OCI-LY1 (cell line): ENCODE data around the gene IFTAP.
"Not testable (repeated sequence)": the region's sequence is repeated elsewhere in the genome, so short reads cannot be mapped to it uniquely, and the experiment has no call there.

Experiments used
- H2AFZ ChIP-seq: fragments of 200-600 bp; sonication (generic), shearing (Covaris generic); 2 replicates; pipeline ENCODE4 v1.6.0; 2014; ENCODE audit warnings: antibody characterized with exemption, mild to moderate bottlenecking, low read length
- H3F3A ChIP-seq: fragments of 200-600 bp; sonication (generic), shearing (Covaris generic); 2 replicates; pipeline ENCODE4 v1.6.0; 2014; ENCODE audit warnings: mild to moderate bottlenecking, antibody characterized with exemption, low read length, moderate library complexity; ENCODE audit not compliant: insufficient read depth
- H3K27ac ChIP-seq: fragments of 200-600 bp; sonication (generic); 2 replicates; pipeline ENCODE4 v1.5.1; 2014; ENCODE audit warnings: low read length, mixed run types, mild to moderate bottlenecking, low read depth; ENCODE audit not compliant: poor library complexity, severe bottlenecking
- H3K27me3 ChIP-seq: fragments of 200-600 bp; sonication (generic); 2 replicates; pipeline ENCODE4 v1.6.0; 2014; ENCODE audit warnings: antibody characterized with exemption, mild to moderate bottlenecking, low read length, moderate library complexity; ENCODE audit not compliant: insufficient read depth
- H3K36me3 ChIP-seq: fragments of 200-600 bp; sonication (generic); 2 replicates; pipeline ENCODE4 v1.6.1; 2014; ENCODE audit warnings: mild to moderate bottlenecking, antibody characterized with exemption, low read length, moderate library complexity, mixed read lengths; ENCODE audit not compliant: insufficient read depth
- H3K4me1 ChIP-seq: fragments of 200-600 bp; sonication (generic); 2 replicates; pipeline ENCODE4 v1.5.1; 2014; ENCODE audit warnings: mild to moderate bottlenecking, low read length, moderate library complexity; ENCODE audit not compliant: insufficient read depth, severe bottlenecking
- H3K4me2 ChIP-seq: fragments of 200-600 bp; sonication (generic), shearing (Covaris generic); 2 replicates; pipeline ENCODE4 v1.6.1; 2014; ENCODE audit warnings: low read length
- H3K4me3 ChIP-seq: fragments of 200-600 bp; sonication (generic); 2 replicates; pipeline ENCODE4 v1.5.1; 2014; ENCODE audit warnings: low read length, low read depth, mild to moderate bottlenecking, mixed read lengths; ENCODE audit not compliant: poor library complexity, severe bottlenecking
- H3K79me2 ChIP-seq: fragments of 200-600 bp; shearing (Covaris generic); 2 replicates; pipeline ENCODE4 v1.6.1; 2016; ENCODE audit warnings: mixed run types, low read length, mixed read lengths; ENCODE audit not compliant: insufficient read depth
- H3K9ac ChIP-seq: fragments of 200-600 bp; sonication (generic), shearing (Covaris generic); 2 replicates; pipeline ENCODE4 v1.6.1; 2014; ENCODE audit warnings: mild to moderate bottlenecking, low read length, mixed read lengths
- H3K9me2 ChIP-seq: fragments of 200-600 bp; sonication (generic), shearing (Covaris generic); 2 replicates; pipeline ENCODE4 v1.6.1; 2014; ENCODE audit warnings: low read depth, mild to moderate bottlenecking, low read length, mixed read lengths
- H3K9me3 ChIP-seq: fragments of 200-600 bp; shearing (Covaris generic); 2 replicates; pipeline ENCODE4 v1.6.1; 2014; ENCODE audit warnings: low read length, mixed read lengths
- H4K20me1 ChIP-seq: fragments of 200-600 bp; sonication (generic), shearing (Covaris generic); 2 replicates; pipeline ENCODE4 v1.6.0; 2016; ENCODE audit warnings: mild to moderate bottlenecking, low read length; ENCODE audit not compliant: insufficient read depth
- CTCF ChIP-seq: fragments of 200-600 bp; sonication (generic), shearing (Covaris generic); IDR thresholded peaks from 2 replicates; pipeline ENCODE4 v1.5.1; 2017; ENCODE audit warnings: mild to moderate bottlenecking, antibody characterized with exemption, low read length, moderate library complexity, mixed read lengths
- EZH2 ChIP-seq: fragments of 200-600 bp; sonication (generic), shearing (Covaris generic); IDR thresholded peaks from 2 replicates; pipeline ENCODE4 v1.8.0; 2017; ENCODE audit warnings: borderline replicate concordance, mixed run types, mild to moderate bottlenecking, antibody characterized with exemption, low read length, moderate library complexity, mixed read lengths

The IFTAP gene

GRCh38 chr11:36594316-36594989, at the start of gene IFTAP:
IFTAP (plus strand) TSS chr11:36594502; CDS start chr11:36610104, 15,602 bp downstream.
- no peak within 1 kb of the TSS for H3K4me2 ChIP-seq
- no peak within 1 kb of the TSS for H3K27ac ChIP-seq
- H4K20me1 ChIP-seq, result no peaks in the 10 kb centered on the region
- no peaks in the 10 kb centered on the region for H3K9me2 ChIP-seq
- H3K79me2 ChIP-seq, result peaks cover 3% of the 10 kb centered on the region; the same call in 1 of the 2 replicates
- TF ChIP-seq EZH2, result no peak
- TF ChIP-seq CTCF, result no peak
- peaks cover 31% of the 10 kb centered on the region for H3K36me3 ChIP-seq
- H2AFZ ChIP-seq, result no peak within 1 kb of the TSS
- H3F3A ChIP-seq, result no peaks in the 10 kb centered on the region
- peaks cover 33% of the 10 kb centered on the region for H3K4me1 ChIP-seq
- no peaks in the 10 kb centered on the region for H3K9me3 ChIP-seq
- no peaks in the 10 kb centered on the region for H3K27me3 ChIP-seq
- H3K4me3 ChIP-seq, result no peak within 1 kb of the TSS
- no peak within 1 kb of the TSS for H3K9ac ChIP-seq

GRCh38 chr11:36550385-36551115, 43.8 kb upstream of the IFTAP start:
- no peak overlapping the region for H3K4me3 ChIP-seq
- no peak overlapping the region for H3K27ac ChIP-seq
- TF ChIP-seq CTCF, result no peak
- TF ChIP-seq EZH2, result no peak

GRCh38 chr11:36557390-36557789, 36.9 kb upstream of the IFTAP start:
- H3K4me2 ChIP-seq, H2AFZ ChIP-seq, H3K27ac ChIP-seq, H3K27me3 ChIP-seq, H4K20me1 ChIP-seq, H3K9me3 ChIP-seq, H3K4me1 ChIP-seq, H3F3A ChIP-seq, H3K9me2 ChIP-seq, H3K4me3 ChIP-seq, H3K9ac ChIP-seq, H3K79me2 ChIP-seq, H3K36me3 ChIP-seq: not testable (repeated sequence)

More at GRCh38 chr11:36550385-36551115, 43.8 kb upstream of the IFTAP start:
- Histone ChIP-seq H3K9me2 (no peaks in the 10 kb centered on the region), H3K4me2 (no peak overlapping the region), H3K9ac (no peak overlapping the region), H3K79me2 (no peaks in the 10 kb centered on the region), H3K9me3 (no peaks in the 10 kb centered on the region), H3K4me1 (no peaks in the 10 kb centered on the region), H3F3A (no peaks in the 10 kb centered on the region), H2AFZ (no peak overlapping the region), H3K36me3 (no peaks in the 10 kb centered on the region), H4K20me1 (no peaks in the 10 kb centered on the region), H3K27me3 (no peaks in the 10 kb centered on the region)
